Left ventricle myocardium inferior (tissue), 1 donor: ENCODE results near the gene ANKFN1. TPM values are rescaled to one million over a fixed set of nuclear protein-coding genes. Genes with fewer than 3 reads are reported as not detected.

Experiments
- DNase-seq: peaks from one replicate; pipeline ENCODE4 v3.0.0-alpha.2; 2020
- H3K27ac ChIP-seq: fragments of 200-600 bp; replicated peaks from 2 replicates; pipeline ENCODE4 v1.8.0; 2021
- H3K27me3 ChIP-seq: fragments of 200-600 bp; 2 replicates; pipeline ENCODE4 v1.8.0; 2021; ENCODE audit warnings: low read depth
- H3K36me3 ChIP-seq: fragments of 200-600 bp; 2 replicates; pipeline ENCODE4 v1.8.0; 2021
- H3K4me1 ChIP-seq: fragments of 200-600 bp; 2 replicates; pipeline ENCODE4 v1.8.0; 2021
- H3K4me3 ChIP-seq: fragments of 200-600 bp; 2 replicates; pipeline ENCODE4 v1.8.0; 2021; ENCODE audit warnings: mild to moderate bottlenecking, moderate library complexity
- H3K9me3 ChIP-seq: fragments of 200-600 bp; replicated peaks from 2 replicates; pipeline ENCODE4 v1.8.0; 2021
- intact Hi-C: fragments of 100-400 bp; cut with micrococcal nuclease; formaldehyde crosslinking; loops from one replicate; pipeline ENCODE4 v1.11.0; 2022
- total RNA-seq: library from RNA; stranded (reverse); fragmentation: NEBNext Ultra II Directional; extraction: Animal tissue kit (Norgen Biotek cat#: 25700); gene quantifications from one replicate; pipeline ENCODE4 v1.2.1, GENCODE V29; 2021
- TF ChIP-seq, protein P1 (sequence below): fragments of 200-600 bp; IDR thresholded peaks from 2 replicates; pipeline ENCODE4 v1.8.0; 2021; ENCODE audit warnings: antibody characterized with exemption, mild to moderate bottlenecking, borderline replicate concordance
- donor health status: DM: no; HTN: yes; CAD: no; lungs with severe emphysema.

The ANKFN1 gene
- total RNA-seq, 1 donor from 2014 or later: not detected

GRCh38 chr17:56451629-56452028, 298.4 kb downstream of the ANKFN1 start:
- no peak for DNase-seq
- H3K27me3 ChIP-seq: peaks cover 35% of the 10 kb centered on the region
- H3K27ac ChIP-seq: no peak overlapping the region
- TF ChIP-seq, protein P1, sequence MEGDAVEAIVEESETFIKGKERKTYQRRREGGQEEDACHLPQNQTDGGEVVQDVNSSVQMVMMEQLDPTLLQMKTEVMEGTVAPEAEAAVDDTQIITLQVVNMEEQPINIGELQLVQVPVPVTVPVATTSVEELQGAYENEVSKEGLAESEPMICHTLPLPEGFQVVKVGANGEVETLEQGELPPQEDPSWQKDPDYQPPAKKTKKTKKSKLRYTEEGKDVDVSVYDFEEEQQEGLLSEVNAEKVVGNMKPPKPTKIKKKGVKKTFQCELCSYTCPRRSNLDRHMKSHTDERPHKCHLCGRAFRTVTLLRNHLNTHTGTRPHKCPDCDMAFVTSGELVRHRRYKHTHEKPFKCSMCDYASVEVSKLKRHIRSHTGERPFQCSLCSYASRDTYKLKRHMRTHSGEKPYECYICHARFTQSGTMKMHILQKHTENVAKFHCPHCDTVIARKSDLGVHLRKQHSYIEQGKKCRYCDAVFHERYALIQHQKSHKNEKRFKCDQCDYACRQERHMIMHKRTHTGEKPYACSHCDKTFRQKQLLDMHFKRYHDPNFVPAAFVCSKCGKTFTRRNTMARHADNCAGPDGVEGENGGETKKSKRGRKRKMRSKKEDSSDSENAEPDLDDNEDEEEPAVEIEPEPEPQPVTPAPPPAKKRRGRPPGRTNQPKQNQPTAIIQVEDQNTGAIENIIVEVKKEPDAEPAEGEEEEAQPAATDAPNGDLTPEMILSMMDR: no peak
- intact Hi-C loops: no loop called here
- H3K9me3 ChIP-seq: peaks cover 9% of the 10 kb centered on the region
- H3K36me3 ChIP-seq: no peaks in the 10 kb centered on the region
- H3K4me1 ChIP-seq: no peaks in the 10 kb centered on the region
- H3K4me3 ChIP-seq: no peak overlapping the region

- Histone ChIP-seq H3K4me1 (no peaks in the 10 kb centered on the region), H3K27ac (no peak overlapping the region), H3K4me3 (no peak overlapping the region), H3K9me3 (peaks cover 9% of the 10 kb centered on the region), H3K27me3 (peaks cover 33% of the 10 kb centered on the region), H3K36me3 (no peaks in the 10 kb centered on the region)
- no peak for DNase-seq
- TF ChIP-seq, protein P1: no peak
- intact Hi-C loops: no loop called here
These were observed 299.2 kb downstream of the ANKFN1 start for GRCh38 chr17:56452461-56452860.

GRCh38 chr17:56457501-56457900, 304.2 kb downstream of the ANKFN1 start:
- DNase-seq: no peak
- Histone ChIP-seq H3K4me3 (no peak overlapping the region), H3K27ac (no peak overlapping the region), H3K27me3 (peaks cover 34% of the 10 kb centered on the region), H3K9me3 (peaks cover 9% of the 10 kb centered on the region), H3K4me1 (no peaks in the 10 kb centered on the region), H3K36me3 (no peaks in the 10 kb centered on the region)
- TF ChIP-seq, protein P1: no peak
- intact Hi-C loops: no loop called here

DNA sequence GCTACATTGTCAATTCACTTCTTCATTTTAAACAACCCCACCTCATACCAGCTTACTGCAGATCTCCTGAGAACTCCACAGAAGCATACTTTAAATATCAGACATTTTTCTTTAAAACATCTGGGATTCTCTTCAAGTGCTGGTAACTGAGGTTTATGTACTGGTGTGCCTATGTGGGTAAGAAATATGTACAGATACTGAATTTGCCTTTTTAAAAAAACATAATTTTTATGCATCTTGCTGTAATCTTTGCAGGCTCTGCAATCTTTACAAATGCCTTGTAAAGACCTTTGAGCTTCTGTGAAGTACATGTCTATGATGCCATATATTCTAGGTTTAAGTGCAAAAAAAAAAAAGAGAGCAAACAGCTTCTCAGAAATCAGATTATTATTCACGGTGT, 312.6 kb downstream of the ANKFN1 start:
- no peak for DNase-seq
- Histone ChIP-seq H3K27ac (no peak overlapping the region), H3K4me1 (no peaks in the 10 kb centered on the region), H3K27me3 (no peaks in the 10 kb centered on the region), H3K36me3 (no peaks in the 10 kb centered on the region), H3K4me3 (no peak overlapping the region), H3K9me3 (peaks cover under 1% of the 10 kb centered on the region)
- intact Hi-C loops: no loop called here
- TF ChIP-seq, protein P1: no peak

DNA sequence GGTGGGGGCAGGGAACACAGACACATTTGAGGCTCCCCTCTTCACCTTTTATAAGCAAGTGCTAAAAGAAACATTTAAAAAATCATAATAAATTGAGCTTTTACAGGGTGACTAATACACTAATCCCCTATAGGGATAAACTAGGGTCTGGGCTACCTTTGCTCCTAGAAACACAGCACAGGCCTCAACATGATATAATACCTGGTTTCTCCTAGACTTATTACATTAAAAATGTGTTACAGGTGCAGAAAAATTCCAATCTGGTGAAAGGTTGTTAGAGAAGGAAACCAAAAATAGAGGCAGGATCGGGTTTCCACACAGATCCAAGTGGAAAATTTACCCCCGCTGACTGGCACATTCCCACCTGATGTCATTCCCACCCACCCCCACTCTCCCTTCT, 315.6 kb downstream of the ANKFN1 start:
- Histone ChIP-seq H3K36me3 (no peaks in the 10 kb centered on the region), H3K4me1 (no peaks in the 10 kb centered on the region), H3K9me3 (peaks cover 13% of the 10 kb centered on the region), H3K27me3 (no peaks in the 10 kb centered on the region), H3K27ac (no peak overlapping the region), H3K4me3 (no peak overlapping the region)
- TF ChIP-seq, protein P1: no peak
- intact Hi-C loops: no loop called here
- DNase-seq: no peak

DNA sequence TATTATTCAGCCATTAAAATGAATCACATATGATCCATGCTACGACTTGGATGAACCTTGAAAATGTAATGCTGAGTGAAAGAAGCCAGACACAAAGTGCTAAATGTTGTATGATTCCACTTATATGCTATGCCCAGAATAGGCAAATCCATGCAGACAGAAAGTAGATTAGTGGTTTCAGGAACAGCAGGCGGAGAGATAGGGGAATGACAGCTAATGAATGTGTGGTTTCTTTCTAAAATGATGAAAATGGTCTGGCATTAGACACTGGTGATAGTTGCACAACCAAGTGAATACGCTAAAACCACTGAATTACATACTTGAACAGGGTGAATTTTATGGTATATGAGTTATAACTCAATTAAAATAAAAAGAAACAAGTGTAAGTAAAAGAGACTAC, 318.4 kb downstream of the ANKFN1 start:
- Histone ChIP-seq H3K4me3 (no peak overlapping the region), H3K27me3 (no peaks in the 10 kb centered on the region), H3K4me1 (no peaks in the 10 kb centered on the region), H3K36me3 (no peaks in the 10 kb centered on the region), H3K9me3 (peaks cover 13% of the 10 kb centered on the region), H3K27ac (no peak overlapping the region)
- TF ChIP-seq, protein P1: no peak
- intact Hi-C loops: no loop called here
- no peak for DNase-seq
